ENCODE measurements around the gene ACAP3.

Gene ACAP3

DNA sequence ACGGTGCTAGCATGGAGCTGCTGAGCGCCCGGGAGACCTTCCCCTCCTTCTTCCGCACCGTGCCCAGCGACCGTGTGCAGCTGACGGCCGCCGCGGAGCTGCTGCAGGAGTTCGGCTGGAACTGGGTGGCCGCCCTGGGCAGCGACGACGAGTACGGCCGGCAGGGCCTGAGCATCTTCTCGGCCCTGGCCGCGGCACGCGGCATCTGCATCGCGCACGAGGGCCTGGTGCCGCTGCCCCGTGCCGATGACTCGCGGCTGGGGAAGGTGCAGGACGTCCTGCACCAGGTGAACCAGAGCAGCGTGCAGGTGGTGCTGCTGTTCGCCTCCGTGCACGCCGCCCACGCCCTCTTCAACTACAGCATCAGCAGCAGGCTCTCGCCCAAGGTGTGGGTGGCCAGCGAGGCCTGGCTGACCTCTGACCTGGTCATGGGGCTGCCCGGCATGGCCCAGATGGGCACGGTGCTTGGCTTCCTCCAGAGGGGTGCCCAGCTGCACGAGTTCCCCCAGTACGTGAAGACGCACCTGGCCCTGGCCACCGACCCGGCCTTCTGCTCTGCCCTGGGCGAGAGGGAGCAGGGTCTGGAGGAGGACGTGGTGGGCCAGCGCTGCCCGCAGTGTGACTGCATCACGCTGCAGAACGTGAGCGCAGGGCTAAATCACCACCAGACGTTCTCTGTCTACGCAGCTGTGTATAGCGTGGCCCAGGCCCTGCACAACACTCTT, 24.5 kb upstream of the ACAP3 start:
- TF ChIP-seq ZBTB7A (IDR thresholded peaks at IDR 0.05; ENCODE audit: low read depth) (no peak), TCF12 (IDR thresholded peaks at IDR 0.05; ENCODE audit: low read depth) (no peak), YY1 (IDR thresholded peaks at IDR 0.05; ENCODE audit: low read depth) (no peak), CEBPB (IDR thresholded peaks at IDR 0.05) (no peak)

DNA sequence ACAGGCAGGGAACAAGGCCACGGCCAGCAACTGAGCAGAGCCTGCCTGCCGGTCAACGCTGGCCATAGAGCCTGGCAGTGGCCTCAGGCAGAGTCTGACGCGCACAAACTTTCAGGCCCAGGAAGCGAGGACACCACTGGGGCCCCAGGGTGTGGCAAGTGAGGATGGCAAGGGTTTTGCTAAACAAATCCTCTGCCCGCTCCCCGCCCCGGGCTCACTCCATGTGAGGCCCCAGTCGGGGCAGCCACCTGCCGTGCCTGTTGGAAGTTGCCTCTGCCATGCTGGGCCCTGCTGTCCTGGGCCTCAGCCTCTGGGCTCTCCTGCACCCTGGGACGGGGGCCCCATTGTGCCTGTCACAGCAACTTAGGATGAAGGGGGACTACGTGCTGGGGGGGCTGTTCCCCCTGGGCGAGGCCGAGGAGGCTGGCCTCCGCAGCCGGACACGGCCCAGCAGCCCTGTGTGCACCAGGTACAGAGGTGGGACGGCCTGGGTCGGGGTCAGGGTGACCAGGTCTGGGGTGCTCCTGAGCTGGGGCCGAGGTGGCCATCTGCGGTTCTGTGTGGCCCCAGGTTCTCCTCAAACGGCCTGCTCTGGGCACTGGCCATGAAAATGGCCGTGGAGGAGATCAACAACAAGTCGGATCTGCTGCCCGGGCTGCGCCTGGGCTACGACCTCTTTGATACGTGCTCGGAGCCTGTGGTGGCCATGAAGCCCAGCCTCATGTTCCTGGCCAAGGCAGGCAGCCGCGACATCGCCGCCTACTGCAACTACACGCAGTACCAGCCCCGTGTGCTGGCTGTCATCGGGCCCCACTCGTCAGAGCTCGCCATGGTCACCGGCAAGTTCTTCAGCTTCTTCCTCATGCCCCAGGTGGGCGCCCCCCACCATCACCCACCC, 23.6 kb upstream of the ACAP3 start, which contains the start of gene TAS1R3:
Gene TAS1R3 (plus strand): TSS at position 213 of the 898 bp plus-strand sequence. CDS start 66 bp downstream, at position 279.
- TF ChIP-seq TAF1 (IDR thresholded peaks at IDR 0.05; ENCODE audit: low read depth) (no peak), FOXM1 (IDR thresholded peaks at IDR 0.05; ENCODE audit: borderline replicate concordance, low read depth) (no peak), ZBTB7A (IDR thresholded peaks at IDR 0.05; ENCODE audit: low read depth) (no peak), EGR1 (IDR thresholded peaks at IDR 0.05) (no peak)
- TF ChIP-seq, protein P1, sequence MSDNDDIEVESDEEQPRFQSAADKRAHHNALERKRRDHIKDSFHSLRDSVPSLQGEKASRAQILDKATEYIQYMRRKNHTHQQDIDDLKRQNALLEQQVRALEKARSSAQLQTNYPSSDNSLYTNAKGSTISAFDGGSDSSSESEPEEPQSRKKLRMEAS (IDR thresholded peaks at IDR 0.05): no peak

DNA sequence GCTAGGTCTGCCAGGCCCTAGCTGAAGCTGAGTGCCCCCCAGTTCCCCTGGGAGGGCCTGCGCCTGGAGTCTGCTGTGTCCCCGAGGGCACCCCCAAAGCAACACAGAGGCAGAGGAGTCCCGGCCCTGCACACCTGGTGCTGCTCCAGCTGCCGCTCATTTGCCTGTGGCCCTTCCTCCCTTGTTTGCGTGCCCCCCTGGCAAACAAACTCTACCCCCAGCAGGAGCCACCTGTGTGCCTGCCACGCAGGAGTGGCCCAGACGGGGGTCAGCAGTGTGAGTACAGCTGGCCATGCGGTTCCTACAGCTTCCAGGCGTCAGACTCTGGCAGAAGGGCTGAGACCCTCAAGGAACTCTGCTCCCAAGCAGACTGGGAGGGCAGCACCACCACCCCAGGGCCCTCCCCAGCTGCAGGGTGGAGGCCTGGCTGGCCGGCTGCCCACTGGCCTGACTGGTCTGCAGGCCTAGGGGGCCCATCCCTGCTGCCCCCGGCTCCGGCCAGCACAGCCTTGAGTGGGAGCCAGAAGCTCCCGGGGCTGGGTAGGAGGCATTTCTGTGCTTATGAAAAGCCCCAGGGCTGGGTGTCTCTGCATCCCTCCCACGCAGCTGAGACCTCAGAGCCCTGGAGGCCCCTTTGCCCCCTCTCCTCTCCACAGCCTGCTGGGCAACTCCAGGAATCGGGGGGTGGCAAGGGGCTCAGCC, 22.8 kb upstream of the ACAP3 start:
- TF ChIP-seq, protein P2, sequence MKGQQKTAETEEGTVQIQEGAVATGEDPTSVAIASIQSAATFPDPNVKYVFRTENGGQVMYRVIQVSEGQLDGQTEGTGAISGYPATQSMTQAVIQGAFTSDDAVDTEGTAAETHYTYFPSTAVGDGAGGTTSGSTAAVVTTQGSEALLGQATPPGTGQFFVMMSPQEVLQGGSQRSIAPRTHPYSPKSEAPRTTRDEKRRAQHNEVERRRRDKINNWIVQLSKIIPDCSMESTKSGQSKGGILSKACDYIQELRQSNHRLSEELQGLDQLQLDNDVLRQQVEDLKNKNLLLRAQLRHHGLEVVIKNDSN (IDR thresholded peaks at IDR 0.05): no peak
- TF ChIP-seq RAD21 (IDR thresholded peaks at IDR 0.05; ENCODE audit: low read depth) (no peak), TCF12 (IDR thresholded peaks at IDR 0.05; ENCODE audit: low read depth) (0 out of 2 replicates have a peak, but pooled peaks have one; percentile 10), FOXM1 (IDR thresholded peaks at IDR 0.05; ENCODE audit: borderline replicate concordance, low read depth) (no peak), YY1 (IDR thresholded peaks at IDR 0.05; ENCODE audit: low read depth) (no peak)

DNA sequence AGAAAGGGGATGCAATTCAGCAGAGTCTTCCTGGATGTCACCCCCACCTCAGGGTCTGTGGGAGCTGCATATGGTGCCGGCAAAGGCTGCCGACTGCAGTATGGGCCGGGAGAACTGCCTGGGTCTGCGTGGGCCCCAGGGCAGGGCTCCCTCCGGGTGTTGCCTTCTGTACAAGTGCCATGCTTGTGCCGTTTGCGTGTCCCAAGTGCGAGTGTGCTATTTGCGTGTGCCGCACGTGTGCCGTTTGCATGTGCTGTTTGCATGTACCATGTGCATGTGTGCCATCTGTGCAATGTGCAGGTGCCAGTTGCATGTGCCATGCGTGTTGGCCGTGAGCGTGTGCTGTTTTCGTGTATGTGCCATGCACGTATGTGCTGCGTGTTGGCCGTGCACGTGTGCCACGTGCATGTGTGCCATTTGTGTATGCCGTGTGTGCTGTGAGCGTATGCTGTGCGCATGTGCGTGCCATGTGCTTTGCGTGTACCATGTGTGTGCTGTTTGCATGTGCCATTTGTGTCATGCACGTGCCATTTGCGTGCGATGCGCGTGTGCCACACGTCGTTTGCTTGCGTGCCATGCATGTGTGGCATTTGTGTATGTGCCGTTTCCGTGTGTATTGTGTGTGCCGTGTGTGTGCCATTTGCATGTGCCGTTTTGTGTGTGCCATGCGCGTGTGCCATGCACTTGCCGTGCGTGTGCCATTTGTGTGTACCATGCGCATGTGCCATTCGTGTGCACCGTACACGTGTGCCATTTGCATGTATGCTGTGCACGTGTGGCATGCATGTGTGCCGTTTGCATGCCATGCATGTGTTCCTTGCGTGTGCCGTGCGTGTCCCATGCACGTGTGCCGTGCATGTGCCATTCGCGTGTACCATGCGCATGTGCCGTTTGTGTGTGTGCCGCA, 21.8 kb upstream of the ACAP3 start:
- TF ChIP-seq RAD21 (IDR thresholded peaks at IDR 0.05; ENCODE audit: low read depth) (no peak), CEBPB (IDR thresholded peaks at IDR 0.05) (no peak), FOXM1 (IDR thresholded peaks at IDR 0.05; ENCODE audit: borderline replicate concordance, low read depth) (no peak), TAF1 (IDR thresholded peaks at IDR 0.05; ENCODE audit: low read depth) (no peak), NFIC (IDR thresholded peaks at IDR 0.05) (no peak), EGR1 (IDR thresholded peaks at IDR 0.05) (no peak), CREB1 (IDR thresholded peaks at IDR 0.05; ENCODE audit: low read depth) (no peak), ZBTB7A (IDR thresholded peaks at IDR 0.05; ENCODE audit: low read depth) (no peak)

DNA sequence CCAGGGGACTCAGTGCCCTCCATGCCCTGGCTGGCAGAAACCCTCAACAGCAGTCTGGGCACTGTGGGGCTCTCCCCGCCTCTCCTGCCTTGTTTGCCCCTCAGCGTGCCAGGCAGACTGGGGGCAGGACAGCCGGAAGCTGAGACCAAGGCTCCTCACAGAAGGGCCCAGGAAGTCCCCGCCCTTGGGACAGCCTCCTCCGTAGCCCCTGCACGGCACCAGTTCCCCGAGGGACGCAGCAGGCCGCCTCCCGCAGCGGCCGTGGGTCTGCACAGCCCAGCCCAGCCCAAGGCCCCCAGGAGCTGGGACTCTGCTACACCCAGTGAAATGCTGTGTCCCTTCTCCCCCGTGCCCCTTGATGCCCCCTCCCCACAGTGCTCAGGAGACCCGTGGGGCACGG, 20.5 kb upstream of the ACAP3 start:
- TF ChIP-seq, protein P2 (IDR thresholded peaks at IDR 0.05): no peak
- TF ChIP-seq TAF1 (IDR thresholded peaks at IDR 0.05; ENCODE audit: low read depth) (no peak), EP300 (IDR thresholded peaks at IDR 0.05; ENCODE audit: borderline replicate concordance) (no peak), CREB1 (IDR thresholded peaks at IDR 0.05; ENCODE audit: low read depth) (no peak), YY1 (IDR thresholded peaks at IDR 0.05; ENCODE audit: low read depth) (no peak), TCF12 (IDR thresholded peaks at IDR 0.05; ENCODE audit: low read depth) (no peak)
- TF ChIP-seq, protein P3, sequence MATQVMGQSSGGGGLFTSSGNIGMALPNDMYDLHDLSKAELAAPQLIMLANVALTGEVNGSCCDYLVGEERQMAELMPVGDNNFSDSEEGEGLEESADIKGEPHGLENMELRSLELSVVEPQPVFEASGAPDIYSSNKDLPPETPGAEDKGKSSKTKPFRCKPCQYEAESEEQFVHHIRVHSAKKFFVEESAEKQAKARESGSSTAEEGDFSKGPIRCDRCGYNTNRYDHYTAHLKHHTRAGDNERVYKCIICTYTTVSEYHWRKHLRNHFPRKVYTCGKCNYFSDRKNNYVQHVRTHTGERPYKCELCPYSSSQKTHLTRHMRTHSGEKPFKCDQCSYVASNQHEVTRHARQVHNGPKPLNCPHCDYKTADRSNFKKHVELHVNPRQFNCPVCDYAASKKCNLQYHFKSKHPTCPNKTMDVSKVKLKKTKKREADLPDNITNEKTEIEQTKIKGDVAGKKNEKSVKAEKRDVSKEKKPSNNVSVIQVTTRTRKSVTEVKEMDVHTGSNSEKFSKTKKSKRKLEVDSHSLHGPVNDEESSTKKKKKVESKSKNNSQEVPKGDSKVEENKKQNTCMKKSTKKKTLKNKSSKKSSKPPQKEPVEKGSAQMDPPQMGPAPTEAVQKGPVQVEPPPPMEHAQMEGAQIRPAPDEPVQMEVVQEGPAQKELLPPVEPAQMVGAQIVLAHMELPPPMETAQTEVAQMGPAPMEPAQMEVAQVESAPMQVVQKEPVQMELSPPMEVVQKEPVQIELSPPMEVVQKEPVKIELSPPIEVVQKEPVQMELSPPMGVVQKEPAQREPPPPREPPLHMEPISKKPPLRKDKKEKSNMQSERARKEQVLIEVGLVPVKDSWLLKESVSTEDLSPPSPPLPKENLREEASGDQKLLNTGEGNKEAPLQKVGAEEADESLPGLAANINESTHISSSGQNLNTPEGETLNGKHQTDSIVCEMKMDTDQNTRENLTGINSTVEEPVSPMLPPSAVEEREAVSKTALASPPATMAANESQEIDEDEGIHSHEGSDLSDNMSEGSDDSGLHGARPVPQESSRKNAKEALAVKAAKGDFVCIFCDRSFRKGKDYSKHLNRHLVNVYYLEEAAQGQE (IDR thresholded peaks at IDR 0.05; ENCODE audit: low read depth): no peak

GRCh38 chr1:1327291-1327690, 19.6 kb upstream of the ACAP3 start:
- no peak for TF ChIP-seq EGR1 (IDR thresholded peaks at IDR 0.05)
- TF ChIP-seq, protein P2 (IDR thresholded peaks at IDR 0.05): no peak
- no peak for TF ChIP-seq CEBPB (IDR thresholded peaks at IDR 0.05)
- TF ChIP-seq FOXM1 (IDR thresholded peaks at IDR 0.05; ENCODE audit: borderline replicate concordance, low read depth): no peak
- TF ChIP-seq, protein P1 (IDR thresholded peaks at IDR 0.05): no peak
- no peak for TF ChIP-seq TEAD4 (IDR thresholded peaks at IDR 0.05)
- no peak for TF ChIP-seq ZBTB7A (IDR thresholded peaks at IDR 0.05; ENCODE audit: low read depth)
- TF ChIP-seq YY1 (IDR thresholded peaks at IDR 0.05; ENCODE audit: low read depth): no peak
- no peak for TF ChIP-seq EP300 (IDR thresholded peaks at IDR 0.05; ENCODE audit: borderline replicate concordance)
- no peak for TF ChIP-seq TCF12 (IDR thresholded peaks at IDR 0.05; ENCODE audit: low read depth)
- TF ChIP-seq TAF1 (IDR thresholded peaks at IDR 0.05; ENCODE audit: low read depth): no peak
- no peak for TF ChIP-seq CREB1 (IDR thresholded peaks at IDR 0.05; ENCODE audit: low read depth)
- no peak for TF ChIP-seq NFIC (IDR thresholded peaks at IDR 0.05)
- TF ChIP-seq, protein P3 (IDR thresholded peaks at IDR 0.05; ENCODE audit: low read depth): no peak

Data from Ishikawa (cell line).